A172 (cell line): Measurements from ENCODE around the gene PHACTR2. TPM values are rescaled to one million over a fixed set of nuclear protein-coding genes. Genes with fewer than 3 reads are reported as not detected.
"Not testable (repeated sequence)": the region's sequence is repeated elsewhere in the genome, so short reads cannot be mapped to it uniquely, and the experiment has no call there.

Source experiments
- DNase-seq: peaks from one replicate; pipeline ENCODE4 v3.0.0-alpha.2; 2015; ENCODE audit warnings: low spot score
- total RNA-seq: library from RNA; depleted of rRNA; stranded (reverse); fragments of >200 nt; shearing (Covaris generic); gene quantifications from 2 replicates; pipeline ENCODE4 v1.2.3, GENCODE V29; 2014; rRNA removed

Gene PHACTR2
- total RNA-seq, 1 experiment from 2014 or later: 21.3 TPM

DNA sequence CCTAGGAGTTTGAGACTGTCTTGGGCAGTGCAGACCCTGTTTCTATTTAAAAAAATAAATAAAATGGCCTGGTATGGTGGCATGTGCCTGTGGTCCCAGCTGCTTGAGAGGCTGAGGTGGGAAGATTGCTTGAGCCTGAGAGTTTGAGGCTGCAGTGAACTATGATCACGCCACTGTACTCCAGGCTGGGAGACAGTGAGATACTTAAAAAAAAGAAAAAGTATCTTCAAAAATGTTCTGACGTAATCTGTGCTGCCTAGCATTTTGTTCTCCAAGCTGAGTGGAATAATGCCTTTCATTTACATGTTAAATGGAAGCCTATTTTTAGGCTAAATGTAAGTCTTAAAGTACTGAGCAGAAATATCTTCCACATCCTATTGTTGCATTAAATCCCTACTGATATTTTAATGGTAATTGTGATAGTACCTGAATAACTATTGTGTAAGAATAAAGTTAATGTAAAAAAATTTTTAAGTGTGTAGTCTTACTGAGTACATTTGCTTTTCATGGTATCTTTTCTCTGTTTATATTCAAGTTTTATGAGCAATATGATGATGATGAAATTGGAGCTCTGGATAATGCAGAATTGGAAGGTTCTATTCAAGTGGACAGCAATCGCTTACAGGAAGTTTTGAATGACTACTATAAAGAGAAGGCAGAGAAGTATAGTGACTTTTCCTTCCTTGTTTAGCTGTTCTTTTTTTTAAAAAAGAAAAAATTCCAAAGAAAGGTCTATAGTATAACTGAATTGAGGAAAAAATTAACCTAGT is 182.3 kb downstream of the PHACTR2 start:
- no peak for DNase-seq

DNA sequence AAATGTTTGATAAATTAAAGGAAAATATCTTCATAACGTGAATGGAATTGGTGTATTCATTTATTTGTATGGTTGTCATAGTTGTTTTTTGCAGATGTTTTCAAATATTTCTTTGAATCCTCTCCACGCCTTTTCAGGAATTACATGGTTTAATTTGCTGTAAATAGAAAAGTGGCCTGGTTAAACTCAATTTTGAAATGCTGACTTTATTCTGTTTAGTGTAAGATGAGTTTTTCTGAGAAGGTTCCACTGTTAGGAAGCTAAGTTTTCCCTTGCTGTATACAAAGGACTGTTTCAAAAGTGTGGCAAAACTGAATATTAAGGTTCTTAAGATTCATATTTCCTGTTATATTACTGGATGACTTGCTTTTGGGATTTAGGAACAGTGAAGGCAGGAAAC is 186.0 kb downstream of the PHACTR2 start:
- no peak for DNase-seq

DNA sequence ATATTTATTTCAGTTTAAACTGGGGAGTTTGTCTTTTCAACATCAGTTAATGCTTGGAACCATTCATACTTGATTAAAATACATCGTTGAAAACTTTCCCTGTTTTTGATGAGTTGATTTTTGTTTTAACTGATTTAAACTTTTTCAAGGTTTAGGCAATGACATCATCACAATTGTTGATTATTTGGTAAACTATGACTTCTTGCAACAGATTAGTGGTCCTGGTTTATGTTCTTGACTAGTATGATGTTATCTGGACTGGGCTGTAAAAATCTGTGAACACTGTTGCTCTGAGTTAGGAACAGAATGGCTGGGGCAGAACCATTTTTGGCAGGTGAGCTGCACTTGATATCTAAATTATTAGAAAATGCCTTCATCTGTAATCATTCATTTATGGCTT is 186.5 kb downstream of the PHACTR2 start, which contains the start of gene ZC2HC1B:
TSS of gene ZC2HC1B (plus strand) at position 241 of the 400 bp plus-strand sequence. CDS start at position 307, 66 bp downstream.
- no peak for DNase-seq

DNA sequence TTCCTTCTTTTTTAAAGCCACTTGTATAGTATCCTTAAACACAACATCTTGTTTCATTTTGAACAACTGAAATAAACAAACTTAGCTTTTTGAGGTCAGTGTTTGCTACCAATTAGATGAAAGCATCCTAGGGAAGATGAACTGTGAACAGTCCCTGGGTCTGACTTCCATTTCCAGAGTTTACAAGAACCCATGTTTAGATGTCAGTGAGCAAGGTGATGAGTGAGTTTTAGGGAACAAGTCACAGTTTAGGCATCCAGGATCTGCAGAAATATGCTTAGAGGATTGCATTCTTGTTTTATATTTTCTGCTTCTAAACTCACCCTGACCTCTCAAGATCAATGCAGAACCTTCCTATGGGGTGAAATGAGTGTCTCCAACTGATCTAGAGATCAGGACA is 189.5 kb downstream of the PHACTR2 start:
- DNase-seq: no peak

DNA sequence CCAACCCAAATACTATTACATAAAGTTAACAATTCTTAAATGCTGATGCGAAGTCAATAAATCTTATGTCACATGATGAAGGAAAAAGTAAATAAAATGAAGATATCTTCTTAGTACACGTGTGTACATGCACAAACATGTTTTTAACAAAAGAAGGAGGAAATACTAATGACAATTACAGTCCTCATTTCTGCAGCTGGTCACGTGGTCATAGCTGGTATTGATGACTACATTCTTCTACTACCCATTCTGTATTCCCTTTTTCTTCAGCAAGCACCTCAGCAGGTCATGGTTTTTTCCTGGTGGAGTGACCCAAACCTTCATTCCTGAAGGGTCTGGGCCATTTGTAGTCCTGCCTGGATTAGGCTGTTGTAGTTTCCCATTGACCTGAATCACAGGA is 191.0 kb downstream of the PHACTR2 start:
- DNase-seq: not testable (repeated sequence)

DNA sequence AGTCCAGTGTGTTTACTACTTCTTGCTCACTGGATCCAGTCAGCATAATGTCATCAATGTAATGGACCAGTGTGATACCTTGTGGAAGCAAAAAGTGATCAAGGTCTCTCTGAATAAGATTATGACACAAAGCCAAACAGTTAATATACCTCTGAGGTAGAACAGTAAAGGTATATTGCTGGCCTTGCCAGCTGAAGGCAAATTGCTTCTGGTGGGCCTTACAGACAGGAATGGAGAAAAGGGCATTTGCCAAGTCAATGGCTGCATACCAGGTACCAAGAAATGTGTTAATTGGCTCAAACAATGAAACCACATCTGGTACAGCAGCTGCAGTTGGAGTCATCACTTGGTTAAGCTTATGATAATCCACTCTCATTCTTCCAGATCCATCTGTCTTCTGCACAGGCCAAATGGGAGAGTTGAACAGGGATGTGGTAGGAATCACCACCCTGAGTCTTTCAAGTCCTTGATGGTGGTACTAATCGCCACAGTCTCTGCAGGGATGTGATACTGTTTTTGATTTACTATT is 193.5 kb downstream of the PHACTR2 start:
- DNase-seq: not testable (repeated sequence)

DNA sequence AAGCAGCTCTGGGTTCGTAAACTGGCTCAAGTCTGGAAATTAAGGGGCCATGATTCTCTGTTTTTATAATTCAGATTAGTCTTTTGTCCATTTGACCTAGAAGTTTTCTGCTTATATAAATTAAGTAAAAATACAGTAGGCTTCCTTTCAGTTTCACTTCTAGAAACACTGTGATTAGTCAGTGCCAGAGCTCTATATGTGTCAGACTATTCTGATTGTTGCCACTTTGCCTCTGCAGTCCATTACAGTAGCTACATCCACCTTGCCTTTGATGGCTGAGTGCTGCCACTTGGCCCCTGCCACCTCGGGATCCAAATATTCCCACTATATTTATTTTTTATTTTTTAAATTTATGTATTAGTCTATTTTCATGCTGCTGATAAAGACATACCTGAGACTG is 194.4 kb downstream of the PHACTR2 start:
- no peak for DNase-seq

DNA sequence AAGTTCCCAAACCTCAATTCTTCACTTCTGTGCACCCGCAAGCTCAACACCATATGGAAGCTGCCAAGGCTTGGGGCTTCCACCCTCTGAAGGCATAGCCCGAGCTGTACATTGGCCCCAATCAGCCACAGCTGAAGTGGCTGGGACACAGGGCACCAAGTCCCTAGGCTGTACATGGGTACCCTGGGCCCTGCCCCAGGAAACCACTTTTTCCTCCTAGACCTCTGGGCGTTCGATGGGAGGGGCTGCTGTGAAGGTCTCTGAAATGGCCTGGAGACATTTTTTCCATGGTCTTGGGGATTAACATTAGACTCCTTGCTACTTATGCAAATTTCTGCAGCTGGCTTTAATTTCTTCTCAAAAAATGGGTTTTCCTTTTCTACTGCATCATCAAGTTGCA is 195.8 kb downstream of the PHACTR2 start:
- DNase-seq: not testable (repeated sequence)

DNA sequence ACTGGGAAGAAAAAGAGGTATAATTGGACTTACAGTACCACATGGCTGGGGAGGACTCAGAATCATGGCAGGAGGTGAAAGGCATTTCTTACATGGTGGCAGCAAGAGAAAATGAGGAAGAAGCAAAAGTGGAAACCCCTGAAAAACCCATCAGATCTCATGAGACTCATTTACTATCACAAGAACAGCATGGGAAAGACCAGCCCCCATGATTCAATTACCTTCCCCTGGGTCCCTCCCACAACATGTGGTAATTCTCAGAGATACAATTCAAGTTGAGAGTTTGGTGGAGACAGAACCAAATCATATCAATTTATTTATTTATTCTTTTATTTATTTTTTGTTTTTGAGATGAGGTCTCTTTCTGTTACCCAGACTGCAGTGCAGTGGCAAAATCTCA is 196.7 kb downstream of the PHACTR2 start:
- not testable (repeated sequence) for DNase-seq

DNA sequence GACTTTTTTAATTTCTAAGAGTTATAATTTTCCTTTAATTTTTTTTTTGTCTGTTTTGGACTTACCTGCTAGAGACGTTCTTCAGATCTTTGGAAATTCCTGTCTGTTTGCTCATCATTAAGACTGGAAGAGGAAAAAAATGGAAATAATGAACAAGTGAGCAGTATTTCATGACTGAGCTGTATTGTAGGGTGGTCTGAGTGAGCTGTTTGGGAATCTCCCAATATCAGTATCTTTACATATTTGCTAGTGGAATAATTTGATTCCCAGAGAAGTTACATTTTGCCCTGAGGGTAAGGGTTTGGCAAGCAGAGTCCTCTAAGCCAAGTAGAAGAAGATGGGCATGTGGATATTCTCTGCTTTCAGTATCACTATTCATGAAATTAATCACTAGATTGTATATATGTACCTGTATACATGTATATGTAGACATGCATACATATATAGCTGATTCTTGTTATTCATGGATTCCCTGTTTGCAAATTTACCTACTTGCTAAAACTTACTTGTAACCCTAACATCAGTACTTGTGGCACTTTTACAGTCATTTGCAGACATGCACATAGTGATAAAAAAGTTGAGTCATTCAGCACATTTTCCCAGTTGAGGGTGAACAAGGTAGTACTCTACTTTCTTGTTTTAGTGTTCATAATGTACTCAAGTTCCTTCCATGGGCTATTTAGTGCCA is 200.0 kb downstream of the PHACTR2 start:
- DNase-seq: no peak

DNA sequence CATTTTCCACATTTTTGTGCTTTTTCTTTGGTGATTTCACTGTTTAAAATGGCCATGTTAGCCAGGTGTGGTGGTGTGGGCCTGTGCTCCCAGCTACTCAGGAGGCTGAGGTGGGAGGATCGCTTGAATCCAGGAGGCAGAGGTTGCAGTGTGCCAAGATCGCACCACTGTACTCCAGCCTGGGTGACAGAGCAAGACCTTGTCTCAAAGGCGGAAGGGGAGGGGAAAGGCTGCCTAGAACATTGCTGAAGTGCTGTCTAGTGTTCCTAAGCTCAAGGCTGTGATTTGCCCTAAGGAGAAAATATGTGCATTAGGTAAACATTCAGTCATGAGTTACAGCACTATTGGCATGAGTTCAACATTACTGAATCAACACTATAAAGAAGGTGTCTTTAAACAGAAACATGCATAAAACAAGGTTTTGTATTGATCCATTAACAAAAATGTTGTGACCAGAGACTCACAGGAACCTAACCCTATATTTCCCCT is 200.6 kb downstream of the PHACTR2 start:
- no peak for DNase-seq

DNA sequence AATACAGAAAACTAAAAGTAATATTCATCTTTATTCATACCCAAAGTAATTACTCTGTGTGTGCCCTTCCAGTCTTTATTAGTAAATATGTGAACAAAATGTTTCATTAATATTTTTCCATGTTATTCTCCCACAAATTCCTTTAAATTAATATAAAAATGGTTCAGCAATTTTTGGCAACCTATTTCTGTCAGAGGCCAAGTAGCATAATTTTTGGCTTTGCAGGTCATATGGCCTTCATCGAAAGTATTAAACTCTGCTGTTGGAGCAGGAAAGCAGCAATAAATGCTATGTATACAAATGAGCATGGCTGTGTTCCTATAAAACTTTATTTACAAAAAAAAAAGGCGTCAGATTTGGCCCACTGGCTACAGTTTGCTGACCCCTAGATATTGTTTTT is 202.6 kb downstream of the PHACTR2 start:
- DNase-seq: no peak

Other genes starting within 250 kb of the PHACTR2 start
- gene ADAT2, start 227.3 kb upstream of the PHACTR2 start, total RNA-seq: 1.8 and 3.1 TPM in 2 replicates
- 17.9 and 24.7 TPM in 2 replicates for gene PEX3, start 227.2 kb upstream of the PHACTR2 start, total RNA-seq
- 88.9 and 95.2 TPM in 2 replicates for gene FUCA2, start 166.2 kb upstream of the PHACTR2 start, total RNA-seq
- 41.2 and 46.3 TPM in 2 replicates for gene LTV1, start 165.4 kb downstream of the PHACTR2 start, total RNA-seq
- not detected in 2 replicates for gene ZC2HC1B, start 186.5 kb downstream of the PHACTR2 start, total RNA-seq